ENCODE results near the gene SPTB.

The SPTB gene

DNA sequence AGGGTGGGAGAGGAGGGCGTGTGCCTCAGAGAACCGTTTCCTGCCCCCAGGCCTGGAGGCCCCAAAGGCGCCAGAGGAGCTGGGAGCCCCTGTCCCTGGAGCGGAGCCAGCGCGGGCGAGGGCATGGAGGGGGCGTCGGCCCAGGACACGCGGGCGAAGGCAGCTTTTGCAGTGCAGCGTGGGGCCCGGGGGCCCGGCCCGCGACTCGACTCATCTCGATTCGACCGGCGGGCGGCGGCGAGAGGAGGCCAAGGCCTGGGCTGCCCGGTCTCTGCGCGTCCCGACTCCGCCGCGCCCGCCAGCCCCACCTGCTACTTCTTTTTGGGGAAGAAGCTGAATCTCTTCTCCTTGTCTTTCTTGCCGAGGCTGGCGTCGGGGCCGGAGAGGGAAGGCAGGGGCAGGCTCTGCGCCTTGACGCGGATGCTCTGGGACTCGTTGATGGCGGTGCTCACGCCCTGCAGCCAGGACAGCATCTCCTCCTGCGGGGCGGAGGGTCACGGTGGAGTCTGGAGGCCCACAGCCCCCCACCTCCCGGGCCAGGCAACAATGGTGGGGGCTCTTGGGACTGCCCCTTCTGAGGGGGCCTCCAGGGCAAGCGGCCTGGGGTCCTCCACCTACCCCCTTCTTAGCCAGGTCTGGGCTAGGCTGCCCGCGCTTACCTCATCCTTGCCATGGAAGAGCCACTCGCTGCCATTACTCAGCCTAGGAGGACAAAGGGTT, 130.6 kb downstream of the SPTB start:
- no peak for DNase-seq (ENCODE audit: low read depth)

DNA sequence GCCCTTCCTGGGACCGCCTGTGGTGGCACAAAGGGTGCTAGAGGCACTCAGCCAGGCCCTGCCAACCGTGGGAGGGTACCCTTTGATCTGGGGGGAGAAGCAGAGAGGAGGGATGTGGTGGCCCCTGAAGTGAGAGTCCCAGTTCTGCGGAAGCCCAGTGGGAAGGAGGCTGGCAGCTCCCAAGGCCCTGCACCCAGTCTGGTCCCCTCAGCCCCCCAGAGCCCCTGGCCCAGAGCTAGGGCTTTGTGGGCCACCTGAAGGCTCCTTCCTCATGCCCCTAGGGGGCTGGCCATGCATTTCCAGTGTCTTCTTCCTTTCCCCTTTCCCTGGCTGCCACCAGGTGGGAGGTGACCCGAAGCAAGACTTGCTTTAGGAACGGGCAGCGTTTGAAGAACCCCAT, 131.2 kb downstream of the SPTB start:
- no peak for DNase-seq (ENCODE audit: low read depth)

DNA sequence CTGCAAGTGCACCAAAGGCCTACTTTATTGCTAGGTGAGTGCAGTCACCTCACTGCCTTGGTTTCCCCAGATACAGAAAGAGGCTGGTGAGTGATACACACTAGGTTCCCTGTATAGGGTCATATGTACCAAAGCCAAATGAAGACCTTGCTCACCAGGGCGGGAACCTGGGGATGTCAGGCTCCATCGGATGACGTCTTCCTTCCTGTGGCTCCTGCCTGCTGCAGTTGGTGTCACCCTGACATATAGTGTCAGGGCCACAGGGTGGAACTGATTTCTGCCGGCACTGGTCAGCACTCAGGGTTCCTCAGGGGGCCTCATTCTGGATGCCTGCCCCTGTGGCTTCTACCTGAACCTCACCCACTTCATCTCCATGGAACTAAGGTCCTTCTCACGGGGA, 132.4 kb downstream of the SPTB start:
- no peak for DNase-seq (ENCODE audit: low read depth)

DNA sequence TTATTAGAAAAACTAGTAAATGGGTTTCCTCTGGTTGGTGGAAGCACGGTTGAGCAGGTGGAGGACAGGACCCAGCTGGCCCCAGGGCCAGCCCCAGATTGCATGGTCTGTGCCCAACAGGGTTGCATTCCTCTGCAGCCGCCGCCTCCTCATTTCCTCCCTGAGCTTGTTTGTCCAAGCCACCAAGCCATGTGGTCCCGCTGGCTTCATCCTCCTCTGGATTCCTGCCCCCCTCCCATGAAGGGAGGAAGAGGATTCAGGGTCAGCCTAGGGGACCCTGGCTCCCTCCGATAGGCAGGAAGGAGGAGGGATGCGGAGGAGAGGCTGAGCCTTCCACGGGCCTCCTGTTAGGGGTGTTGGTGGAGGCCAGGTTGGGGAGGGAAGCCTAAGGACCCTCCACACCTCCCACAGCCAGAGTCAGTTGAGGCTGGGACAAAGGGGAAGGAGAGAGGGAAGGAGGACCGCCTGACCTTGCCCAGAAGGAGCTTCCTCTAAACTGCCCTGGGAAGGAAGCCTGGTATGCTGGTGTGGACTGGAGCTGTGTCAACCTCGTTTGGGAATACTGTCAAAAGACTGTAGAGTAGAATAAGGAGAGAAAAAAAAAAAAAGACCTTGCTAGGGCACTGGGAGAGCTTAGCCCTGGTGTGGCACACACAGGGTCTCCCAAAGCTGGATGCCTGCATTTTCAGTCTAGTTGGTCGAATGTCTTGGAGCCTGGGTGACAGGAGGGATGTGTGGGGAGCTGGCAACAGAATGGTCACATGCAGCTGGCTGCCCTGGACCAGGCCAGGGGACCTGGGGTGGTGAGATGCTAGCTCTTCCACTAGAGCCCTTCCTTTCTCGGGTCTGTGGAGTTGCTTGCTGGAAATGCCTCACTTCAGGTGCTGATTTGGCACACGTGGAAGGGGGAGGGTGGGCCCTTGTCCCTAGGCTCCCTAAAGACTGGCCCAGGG, 133.1 kb downstream of the SPTB start:
- DNase-seq (ENCODE audit: low read depth) = no peak

DNA sequence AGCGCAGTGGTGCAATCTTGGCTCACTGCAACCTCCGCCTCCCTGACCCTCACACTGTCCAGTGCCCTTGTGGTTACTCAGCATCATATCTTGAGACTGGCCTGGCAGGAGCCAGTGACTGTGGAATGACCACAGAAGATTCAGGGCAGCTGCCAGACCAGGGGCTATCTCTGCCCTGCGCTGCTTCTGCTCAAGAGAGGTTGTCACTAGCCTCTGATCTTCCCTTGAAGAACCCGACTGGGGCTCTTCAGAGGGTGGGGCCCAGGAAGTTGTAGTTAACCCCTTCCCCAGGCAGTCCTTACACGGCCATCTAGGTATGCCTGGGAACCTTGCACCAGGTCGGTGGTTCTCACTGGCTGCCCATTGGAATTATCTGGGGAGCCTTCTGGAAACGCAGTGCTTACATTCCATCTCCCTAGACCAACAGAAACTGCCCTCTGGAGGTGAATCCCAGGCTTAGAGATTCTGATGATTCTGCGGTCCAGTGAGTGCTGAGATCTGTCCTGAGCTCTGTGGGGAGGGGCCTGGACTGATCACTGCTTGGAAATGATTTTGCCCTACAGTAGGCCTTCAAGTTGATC, 134.1 kb downstream of the SPTB start:
- DNase-seq (ENCODE audit: low read depth) = peak; percentile 19

DNA sequence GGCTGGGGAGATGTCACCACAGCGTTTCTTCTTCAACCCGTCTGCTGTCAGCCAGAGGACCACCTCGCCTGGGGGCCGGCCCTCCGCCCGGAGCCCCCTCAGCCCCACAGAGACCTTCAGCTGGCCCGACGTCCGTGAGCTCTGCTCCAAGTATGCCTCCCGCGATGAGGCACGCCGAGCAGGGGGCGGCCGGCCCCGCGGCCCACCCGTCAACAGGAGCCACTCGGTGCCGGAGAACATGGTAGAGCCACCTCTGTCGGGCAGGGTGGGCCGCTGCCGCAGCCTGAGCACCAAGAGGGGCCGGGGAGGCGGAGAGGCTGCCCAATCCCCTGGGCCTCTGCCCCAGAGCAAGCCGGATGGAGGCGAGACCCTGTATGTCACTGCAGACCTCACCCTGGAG, 136.6 kb downstream of the SPTB start:
- no peak for DNase-seq (ENCODE audit: low read depth)

DNA sequence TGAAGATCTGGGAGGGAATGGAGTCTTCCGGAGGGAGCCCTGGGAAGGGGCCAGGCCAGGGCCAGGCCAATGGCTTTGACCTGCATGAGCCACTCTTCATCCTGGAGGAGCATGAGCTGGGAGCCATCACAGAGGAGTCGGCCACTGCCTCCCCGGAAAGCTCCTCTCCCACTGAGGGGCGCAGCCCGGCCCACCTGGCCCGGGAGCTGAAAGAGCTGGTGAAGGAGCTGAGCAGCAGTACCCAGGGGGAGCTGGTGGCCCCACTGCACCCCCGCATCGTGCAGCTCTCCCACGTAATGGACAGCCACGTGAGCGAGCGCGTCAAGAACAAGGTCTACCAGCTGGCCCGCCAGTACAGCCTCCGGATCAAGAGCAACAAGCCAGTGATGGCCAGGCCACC, 137.7 kb downstream of the SPTB start:
- DNase-seq (ENCODE audit: low read depth) = no peak

DNA sequence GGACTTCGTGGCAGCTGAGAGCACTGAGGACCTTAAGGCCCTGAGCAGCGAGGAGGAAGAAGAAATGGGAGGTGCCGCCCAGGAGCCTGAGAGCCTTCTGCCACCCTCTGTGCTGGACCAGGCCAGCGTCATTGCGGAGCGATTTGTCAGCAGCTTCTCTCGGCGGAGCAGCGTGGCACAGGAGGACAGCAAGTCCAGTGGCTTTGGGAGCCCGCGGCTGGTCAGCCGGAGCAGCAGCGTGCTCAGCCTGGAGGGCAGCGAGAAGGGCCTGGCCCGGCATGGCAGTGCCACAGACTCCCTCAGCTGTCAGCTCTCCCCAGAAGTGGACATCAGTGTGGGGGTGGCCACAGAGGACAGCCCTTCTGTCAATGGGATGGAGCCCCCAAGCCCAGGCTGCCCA, 138.5 kb downstream of the SPTB start:
- no peak for DNase-seq (ENCODE audit: low read depth)

DNA sequence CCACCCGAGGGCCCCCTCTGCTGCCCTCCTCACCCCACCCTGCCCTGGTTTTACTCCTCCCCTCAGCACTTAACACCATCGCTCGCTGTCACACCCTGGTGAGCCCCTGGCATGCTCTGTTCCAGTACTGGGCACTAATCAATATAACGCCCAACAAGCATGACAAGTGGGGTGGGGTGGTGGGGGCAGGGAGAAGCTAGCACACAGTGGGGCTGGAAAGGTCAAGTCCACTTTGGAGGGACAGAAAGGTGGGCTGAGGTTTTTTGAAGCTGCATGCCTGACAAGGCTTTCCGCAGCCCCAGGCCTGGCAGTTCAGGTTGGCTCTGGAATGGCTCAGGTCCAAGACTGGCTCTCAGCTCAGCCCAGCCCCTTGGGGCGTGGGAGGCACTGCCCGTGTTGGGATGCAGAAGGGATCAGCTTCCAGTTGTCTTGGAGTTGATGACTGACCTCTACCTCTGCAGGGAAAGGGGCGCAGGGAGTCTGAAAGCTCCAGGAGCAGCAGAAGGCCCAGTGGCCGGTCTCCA, 141.4 kb downstream of the SPTB start:
- no peak for DNase-seq (ENCODE audit: low read depth)

DNA sequence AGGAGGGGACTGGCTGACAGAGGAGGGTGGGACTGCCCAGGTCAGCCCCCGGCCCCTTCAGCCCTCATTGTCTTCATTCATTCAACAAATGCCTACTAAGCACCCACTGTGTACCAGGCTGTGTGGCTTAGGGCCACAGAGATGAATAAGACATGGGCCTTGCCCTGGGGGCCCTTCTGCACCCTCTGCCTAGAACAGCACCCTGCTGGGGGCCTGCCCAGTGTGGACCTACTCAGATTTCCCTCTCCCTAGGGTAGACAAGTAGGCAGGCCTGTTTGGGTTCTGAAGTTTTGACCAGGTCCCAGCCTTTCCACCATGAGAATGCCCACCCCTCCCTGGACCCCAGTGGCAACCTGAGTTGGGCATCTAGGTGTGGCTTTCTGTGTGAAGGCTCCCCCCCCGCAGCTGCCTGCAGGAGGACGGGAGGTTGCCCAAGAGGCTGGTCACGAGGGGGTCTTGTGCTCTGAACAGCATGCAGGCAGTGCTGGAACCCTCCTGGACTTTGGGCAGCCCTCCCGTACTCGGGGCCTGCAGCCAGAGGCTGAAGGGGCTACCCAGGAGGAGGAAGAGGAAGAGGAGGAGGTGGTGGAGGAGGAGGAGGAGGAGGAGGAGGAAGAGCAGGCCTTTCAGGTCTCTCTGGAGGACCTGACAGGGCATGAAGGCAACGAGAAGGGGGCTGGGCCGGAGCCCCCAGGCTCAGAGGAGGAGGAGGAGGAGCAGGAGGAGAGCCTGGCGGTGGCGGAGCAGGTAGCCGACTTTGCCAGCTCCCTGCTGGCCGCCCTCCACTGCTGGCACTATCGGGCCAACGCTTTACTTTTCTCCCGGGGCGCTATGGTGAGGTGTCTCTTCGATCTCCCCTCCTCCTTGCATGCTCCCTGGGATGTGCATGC, 142.1 kb downstream of the SPTB start:
- no peak for DNase-seq (ENCODE audit: low read depth)

DNA sequence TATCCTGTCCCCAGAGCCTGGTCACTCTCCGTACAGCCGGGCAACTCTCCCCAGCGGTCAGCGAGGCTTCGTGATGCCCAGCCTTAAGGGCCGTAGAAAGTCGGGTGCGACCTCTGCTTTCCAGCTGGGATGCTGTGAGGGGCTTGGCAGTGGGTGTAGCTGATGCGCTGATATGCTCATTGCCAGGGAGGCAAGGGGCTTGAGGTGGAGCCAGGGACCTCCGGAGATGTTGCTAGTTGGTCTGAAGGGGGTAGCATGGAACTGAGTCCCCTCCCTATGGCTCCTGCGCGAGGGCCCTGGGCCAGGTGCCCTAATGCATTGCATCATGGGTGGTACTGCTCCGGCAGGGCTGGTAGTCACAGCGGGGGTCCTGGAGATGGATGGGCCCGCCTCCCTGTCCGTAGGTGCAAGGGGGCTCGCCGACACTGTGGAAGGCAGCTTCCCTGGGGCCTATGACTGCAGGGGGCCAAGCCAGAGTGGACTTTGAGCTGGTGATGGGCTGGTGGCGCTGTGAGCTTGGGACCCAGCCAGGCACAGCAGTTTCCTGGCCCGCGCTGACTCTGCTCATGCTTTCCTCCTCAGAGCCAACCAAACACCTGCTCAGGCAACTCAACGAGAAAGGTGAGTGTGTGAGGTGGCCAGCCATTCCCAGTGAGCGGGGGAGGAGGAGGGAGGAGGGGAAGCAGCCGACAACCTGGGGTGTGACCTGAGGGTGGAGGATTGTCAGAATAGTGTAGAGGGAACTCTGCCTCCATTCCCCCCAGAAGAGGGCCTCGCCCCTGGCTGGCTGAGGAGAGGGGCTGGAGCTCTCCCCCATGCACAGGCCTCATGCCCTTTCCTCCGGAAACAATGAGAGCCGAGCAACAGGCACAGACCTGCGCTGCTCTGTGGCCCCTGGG, 143.2 kb downstream of the SPTB start:
- no peak for DNase-seq (ENCODE audit: low read depth)

DNA sequence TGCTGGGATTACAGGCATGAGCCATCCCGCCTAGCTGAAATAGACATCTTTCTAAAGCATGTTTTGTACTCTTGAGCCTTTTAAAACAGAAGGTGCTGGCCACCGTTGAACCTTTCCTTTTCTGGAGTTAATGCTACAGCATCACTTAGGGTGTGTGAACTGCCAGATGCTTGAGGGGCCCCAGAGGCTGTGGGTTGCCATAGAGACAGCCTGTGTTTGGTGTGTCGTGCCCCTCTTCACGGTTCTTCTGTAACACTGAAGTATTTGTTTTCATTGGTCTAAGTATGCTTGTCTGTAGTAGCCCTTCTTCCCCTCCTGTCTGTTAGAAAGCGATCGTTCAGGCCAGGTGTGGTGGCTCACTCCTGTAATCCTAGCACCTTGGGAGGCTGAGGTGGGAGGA, 144.7 kb downstream of the SPTB start:
- DNase-seq (ENCODE audit: low read depth) = no peak

DNA sequence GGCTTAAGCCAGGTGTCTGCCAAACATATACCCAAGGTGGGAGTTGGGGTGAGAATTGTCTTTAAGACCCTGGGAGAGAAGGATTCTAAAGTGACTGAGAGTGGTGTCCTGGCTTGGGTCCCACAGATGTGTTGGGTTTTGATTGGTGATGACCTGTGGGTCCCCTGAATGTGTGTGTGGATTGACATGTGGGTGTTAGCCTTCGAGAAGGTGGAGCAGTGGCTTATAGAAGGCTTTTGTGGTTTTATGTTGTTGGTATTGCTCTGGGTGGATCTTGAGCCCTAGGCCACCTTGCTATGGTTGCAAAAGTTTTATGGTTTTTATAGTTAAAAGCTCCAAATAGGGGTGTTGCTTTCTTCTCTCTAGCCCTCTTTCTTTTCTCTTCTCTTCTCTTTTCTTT, 145.8 kb downstream of the SPTB start:
- no peak for DNase-seq (ENCODE audit: low read depth)

DNA sequence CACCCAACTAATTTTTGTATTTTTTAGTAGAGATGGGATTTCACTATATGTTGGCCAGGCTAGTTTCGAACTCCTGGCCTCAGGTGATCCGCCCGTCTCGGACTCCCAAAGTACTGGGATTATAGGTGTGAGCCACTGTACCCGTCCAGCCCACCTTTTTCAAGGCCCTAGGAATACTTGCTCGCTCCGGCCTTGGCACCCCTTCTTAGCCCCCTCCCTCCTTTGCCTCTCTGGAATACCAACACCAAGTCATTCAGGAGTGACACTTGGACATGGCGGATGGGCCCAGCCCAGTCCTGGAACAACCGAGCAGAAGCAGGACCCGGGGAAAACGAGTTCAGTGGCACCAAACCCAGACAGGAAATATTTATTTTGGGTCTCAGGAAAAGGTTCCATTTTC, 146.4 kb downstream of the SPTB start:
- DNase-seq (ENCODE audit: low read depth) = no peak

DNA sequence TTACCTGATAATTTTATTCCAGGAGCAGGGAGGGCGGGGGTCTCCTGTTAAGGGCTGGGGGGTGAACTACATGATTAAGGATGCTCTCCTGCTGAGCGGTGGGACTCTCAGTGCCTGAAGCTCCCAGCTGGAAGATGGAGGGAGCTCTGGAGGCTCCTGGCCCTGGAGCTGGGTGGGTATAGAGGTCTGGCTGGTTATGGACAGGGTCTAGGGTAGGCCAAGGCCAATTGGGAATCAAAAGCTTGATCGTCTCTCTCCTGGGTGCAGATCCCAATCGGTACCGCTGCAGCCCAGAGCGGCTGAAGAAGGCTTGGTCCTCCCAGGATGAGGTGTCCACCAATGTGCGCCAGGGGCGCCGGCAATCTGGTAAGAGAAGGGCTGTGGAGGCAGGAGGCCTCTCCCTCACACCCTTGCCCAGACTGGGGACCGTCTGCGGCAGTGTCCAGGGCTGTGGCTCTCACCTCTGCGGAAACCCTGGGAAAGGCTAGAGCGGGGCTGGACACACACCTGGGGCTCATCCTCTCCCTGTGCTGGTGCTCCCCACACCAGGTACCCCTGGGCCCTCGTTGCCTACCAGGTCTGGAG, 147.1 kb downstream of the SPTB start:
- no peak for DNase-seq (ENCODE audit: low read depth)

DNA sequence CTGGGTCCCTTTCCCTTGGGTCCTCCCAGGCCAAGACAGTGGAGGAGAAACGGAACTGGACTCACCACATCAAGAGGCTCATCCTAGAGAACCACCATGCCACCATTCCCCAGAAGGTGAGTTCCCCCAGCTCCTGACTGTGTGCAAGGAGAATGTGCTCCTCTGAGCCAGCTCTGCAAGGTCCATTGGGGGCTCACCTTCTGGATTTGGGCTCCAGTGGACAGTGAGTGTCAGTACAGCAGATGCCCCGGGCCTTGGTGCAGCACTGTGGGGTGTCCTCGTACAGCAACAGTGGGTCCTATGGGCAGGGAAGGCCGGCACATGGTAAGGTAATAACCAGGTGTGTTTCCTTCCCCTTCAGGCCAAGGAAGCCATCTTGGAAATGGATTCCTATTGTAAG, 147.6 kb downstream of the SPTB start:
- no peak for DNase-seq (ENCODE audit: low read depth)

DNA sequence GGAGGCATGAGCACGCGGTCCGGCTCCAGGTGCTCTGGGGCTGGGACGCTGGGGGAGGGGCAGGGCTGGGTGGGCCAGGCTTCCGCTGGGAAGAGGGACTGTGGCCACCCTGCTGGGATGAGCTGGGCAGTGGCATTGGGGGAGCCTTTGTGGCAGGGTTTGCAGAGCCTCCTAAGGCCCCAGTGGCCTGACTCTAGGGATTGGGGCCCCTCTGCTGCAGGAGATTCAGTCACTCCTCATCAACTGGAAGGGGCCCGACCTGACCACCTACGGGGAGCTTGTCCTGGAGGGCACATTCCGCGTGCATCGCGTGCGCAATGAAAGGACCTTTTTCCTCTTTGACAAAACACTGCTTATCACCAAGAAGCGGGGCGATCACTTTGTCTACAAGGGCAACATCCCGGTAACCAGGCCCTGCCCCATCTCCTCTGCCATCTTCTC, 148.5 kb downstream of the SPTB start:
- no peak for DNase-seq (ENCODE audit: low read depth)

DNA sequence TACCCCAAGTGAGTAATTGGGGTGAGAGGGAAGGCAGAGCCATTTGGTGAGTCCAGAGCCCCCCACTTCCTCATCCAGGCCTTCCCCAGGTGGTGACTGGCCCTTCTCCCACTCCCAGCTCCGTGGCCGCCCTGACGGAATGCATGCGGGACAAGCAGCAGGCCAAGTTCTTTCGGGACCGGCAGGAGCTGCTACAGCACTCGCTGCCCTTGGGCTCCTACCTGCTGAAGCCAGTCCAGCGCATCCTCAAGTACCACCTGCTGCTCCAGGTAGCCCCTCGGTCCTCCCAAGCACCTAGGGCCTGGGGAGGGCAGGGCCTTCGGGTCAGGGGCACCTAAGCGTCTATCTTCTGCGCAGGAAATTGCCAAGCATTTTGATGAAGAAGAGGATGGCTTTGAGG, 149.0 kb downstream of the SPTB start:
- DNase-seq (ENCODE audit: low read depth) = no peak

DNA sequence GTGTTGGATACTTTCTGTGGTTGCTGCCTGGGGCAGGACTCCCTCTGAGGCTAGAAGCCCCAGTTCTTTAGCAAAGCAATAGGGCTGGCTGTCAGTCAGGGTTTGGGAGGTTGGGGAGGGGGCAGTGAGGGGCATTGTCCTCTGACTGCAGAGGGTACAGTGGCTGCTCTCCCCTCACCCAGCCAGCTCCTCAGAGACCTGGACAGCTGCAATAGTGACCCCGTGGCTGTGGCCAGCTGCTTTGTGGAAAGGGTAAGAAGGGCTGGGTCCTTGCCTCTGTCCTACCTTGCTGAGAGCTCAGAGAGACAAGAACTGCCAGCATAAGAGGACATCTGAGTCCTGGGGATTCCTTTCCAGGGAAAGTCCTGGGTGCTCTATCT, 149.7 kb downstream of the SPTB start:
- no peak for DNase-seq (ENCODE audit: low read depth)

DNA sequence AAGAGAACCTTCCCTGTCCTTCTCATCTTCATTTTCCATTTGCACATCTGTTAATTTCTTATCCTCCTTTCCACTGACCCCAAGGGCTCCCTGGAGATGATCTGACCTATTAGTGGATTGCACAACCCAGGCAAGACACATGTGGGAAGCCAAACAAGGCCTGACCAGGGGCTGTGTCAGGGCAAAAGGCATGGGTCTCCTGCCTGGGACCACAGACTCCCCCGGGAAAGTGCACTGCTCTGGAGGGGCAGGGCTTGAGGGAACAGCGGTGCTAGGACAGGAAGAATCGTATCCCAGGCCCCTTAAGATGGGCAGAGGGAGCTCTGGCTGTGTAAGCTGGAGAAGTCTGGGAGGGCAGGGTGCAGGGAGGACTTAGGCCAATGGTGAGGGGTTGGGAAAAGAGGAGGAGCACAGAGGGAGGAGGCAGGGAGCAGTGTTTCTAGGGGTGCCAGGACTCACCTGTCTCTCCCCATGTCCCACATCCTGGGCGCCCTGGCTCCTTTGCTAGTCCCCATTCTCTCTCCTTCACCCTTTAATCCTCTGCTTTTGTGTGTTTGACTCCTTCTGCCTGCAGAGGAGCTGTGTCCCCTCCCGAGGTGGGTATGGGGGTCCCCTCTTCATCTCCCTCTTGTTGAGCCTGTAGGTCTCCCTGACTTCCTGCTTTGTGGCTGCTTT, 150.2 kb downstream of the SPTB start:
- no peak for DNase-seq (ENCODE audit: low read depth)

All from ELR (cell line).